Psoas muscle (tissue), 8 donors: ENCODE data around the gene RAPGEF5. TPM values are rescaled to one million over a fixed set of nuclear protein-coding genes. Genes with fewer than 3 reads are reported as not detected.

ENCODE experiments used
- ATAC-seq, 4 donors: fragments of 200-7000 bp; cut with Tn5 transposase; one replicate each; pipeline ENCODE4 v1.9.1; 2020; ENCODE audit warnings: moderate library complexity in 3 of 4, mild to moderate bottlenecking in 2 of 4
- DNase-seq, 2 donors: peaks; one replicate each; pipeline ENCODE4 v3.0.0-alpha.2; 2020
- H3K27ac ChIP-seq: fragments of 200-600 bp; one replicate; pipeline ENCODE4 v1.8.0; 2022
- H3K27me3 ChIP-seq, 3 donors: fragments of 200-600 bp in 1 of 3; one replicate each; pipeline versions ENCODE4 v1.6.1 to v1.8.0; 2013 to 2022; ENCODE audit warnings: low read length in 2 of 3, mild to moderate bottlenecking in 2 of 3, moderate library complexity in 1 of 3; ENCODE audit not compliant: insufficient read depth in 3 of 3
- H3K36me3 ChIP-seq, 2 donors: fragments of 200-600 bp in 1 of 2; one replicate each; pipeline versions ENCODE4 v1.6.1 to v1.8.0; 2013 to 2022; ENCODE audit warnings: low read depth in 1 of 2, mild to moderate bottlenecking in 1 of 2, moderate library complexity in 1 of 2; ENCODE audit not compliant: insufficient read depth in 1 of 2
- H3K4me1 ChIP-seq: fragments of 200-600 bp; one replicate; pipeline ENCODE4 v1.8.0; 2022
- H3K4me3 ChIP-seq: fragments of 200-600 bp; one replicate; pipeline ENCODE4 v1.8.0; 2022; ENCODE audit warnings: mild to moderate bottlenecking
- H3K9me3 ChIP-seq: fragments of 200-600 bp; one replicate; pipeline ENCODE4 v1.8.0; 2022
- WGBS, 3 donors: extraction: QIAGEN DNeasy Blood & Tissue Kit; methylation state at CpG; one replicate each; pipeline versions ENCODE4 v1.1.6 to v1.1.7; 2013; 5-methylcytosine and 5-hydroxymethylcytosine counted together
- intact Hi-C, 2 donors: fragments of 100-400 bp; cut with DNase I; formaldehyde crosslinking; loops; one replicate each; pipeline versions ENCODE4 v1.11.0 to v1.14.2; 2022
- polyA plus RNA-seq, 3 donors: library from polyadenylated mRNA; stranded (reverse); fragments of 200-250 nt; gene quantifications; one replicate each; pipeline ENCODE4 v1.2.3, GENCODE V29; 2013
- total RNA-seq, 4 donors: library from RNA; stranded (reverse); fragmentation: NEBNext Ultra II Directional in 2 of 4; extraction: Animal tissue kit (Norgen Biotek cat#: 25700) in 2 of 4; gene quantifications; one replicate each; pipeline versions ENCODE4 v1.2.1 to v1.2.4, GENCODE V29; 2021 to 2023
- TF ChIP-seq, protein P1 (sequence below): fragments of 200-600 bp; IDR thresholded peaks from one replicate; pipeline ENCODE4 v1.8.0; 2022; ENCODE audit warnings: antibody characterized with exemption
- donor health status: healthy with polysubstance abuse.
- donor health status: DM: no; HTN: no; CAD: no; lungs with moderate emphysema.
- donor health status: Bipolar disorder and iron deficiency.
- donor health status: healthy.
- donor health status: DM: yes; HTN: yes; CAD: no.
- donor health status: DM: no; HTN: no; CAD: no.
- donor health status: DM: no; HTN: no; CAD: no.
- donor health status: DM: yes; HTN: yes; CAD: no.

RAPGEF5 gene
- total and polyA plus RNA-seq, 7 donors, result 2.6 to 10.8 (median 5.5) TPM

DNA sequence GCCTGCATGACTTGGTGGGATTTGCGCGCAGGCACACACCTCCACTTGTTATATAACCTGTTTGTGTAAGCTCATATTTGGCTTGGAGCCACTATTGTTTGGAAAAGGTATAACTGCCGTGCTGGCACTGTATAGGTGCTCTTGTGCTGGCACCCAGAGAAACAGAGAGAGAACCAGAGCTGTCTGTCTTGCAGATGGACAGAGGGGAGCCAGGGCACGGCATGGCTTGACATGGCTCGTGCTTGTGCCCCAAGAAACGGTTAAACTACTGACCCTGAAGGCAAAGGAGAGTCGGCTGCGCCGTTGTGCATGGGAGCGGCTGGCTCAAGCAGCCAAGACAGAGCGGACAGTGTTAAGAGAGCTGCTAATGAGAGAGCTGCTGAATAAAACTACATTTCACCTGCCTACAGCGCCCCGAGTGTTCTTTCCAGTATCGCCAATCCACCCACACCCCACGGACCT is 23.2 kb downstream of the RAPGEF5 start:
- TF ChIP-seq, protein P1, sequence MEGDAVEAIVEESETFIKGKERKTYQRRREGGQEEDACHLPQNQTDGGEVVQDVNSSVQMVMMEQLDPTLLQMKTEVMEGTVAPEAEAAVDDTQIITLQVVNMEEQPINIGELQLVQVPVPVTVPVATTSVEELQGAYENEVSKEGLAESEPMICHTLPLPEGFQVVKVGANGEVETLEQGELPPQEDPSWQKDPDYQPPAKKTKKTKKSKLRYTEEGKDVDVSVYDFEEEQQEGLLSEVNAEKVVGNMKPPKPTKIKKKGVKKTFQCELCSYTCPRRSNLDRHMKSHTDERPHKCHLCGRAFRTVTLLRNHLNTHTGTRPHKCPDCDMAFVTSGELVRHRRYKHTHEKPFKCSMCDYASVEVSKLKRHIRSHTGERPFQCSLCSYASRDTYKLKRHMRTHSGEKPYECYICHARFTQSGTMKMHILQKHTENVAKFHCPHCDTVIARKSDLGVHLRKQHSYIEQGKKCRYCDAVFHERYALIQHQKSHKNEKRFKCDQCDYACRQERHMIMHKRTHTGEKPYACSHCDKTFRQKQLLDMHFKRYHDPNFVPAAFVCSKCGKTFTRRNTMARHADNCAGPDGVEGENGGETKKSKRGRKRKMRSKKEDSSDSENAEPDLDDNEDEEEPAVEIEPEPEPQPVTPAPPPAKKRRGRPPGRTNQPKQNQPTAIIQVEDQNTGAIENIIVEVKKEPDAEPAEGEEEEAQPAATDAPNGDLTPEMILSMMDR, result no peak
- ATAC-seq, result no peak
- no peak for DNase-seq
- Histone ChIP-seq H3K27me3 (no peaks in the 10 kb centered on the region), H3K4me1 (no peaks in the 10 kb centered on the region), H3K36me3 (no peaks in the 10 kb centered on the region), H3K27ac (no peak overlapping the region), H3K4me3 (no peak overlapping the region), H3K9me3 (no peaks in the 10 kb centered on the region)
- intact Hi-C loops, result no loop called here
- WGBS, 3 donors, result 66 to 68% (median 68%) methylated on average over 15 of the region's 15 CpGs

DNA sequence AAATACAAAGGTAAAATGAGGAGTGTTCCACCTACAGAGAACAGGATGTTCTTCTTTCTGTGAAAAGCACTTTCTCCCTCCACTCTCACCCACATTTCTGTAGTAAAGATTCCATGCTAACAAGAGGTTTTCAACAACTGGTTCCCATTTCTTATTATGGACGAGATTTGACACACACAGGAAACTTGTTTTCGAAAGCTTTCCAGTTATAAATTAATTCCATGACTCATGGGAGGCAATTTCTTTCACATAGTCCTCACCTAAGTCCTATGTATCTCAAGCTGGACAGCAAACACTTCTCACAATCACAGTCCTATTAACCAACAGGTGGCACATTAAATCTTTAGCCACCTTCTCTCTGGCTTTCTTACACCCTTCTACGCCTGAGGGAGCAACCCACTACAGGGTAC is 24.5 kb downstream of the RAPGEF5 start:
- Histone ChIP-seq H3K27me3 (no peaks in the 10 kb centered on the region), H3K27ac (no peak overlapping the region), H3K4me1 (no peaks in the 10 kb centered on the region), H3K4me3 (no peak overlapping the region), H3K9me3 (no peaks in the 10 kb centered on the region), H3K36me3 (no peaks in the 10 kb centered on the region)
- ATAC-seq (no peak), DNase-seq (no peak)
- intact Hi-C loops, result no loop called here
- WGBS, 3 donors, result 62 to 63% (median 63%) methylated on average over 3 of the region's 3 CpGs
- TF ChIP-seq, protein P1, result no peak

DNA sequence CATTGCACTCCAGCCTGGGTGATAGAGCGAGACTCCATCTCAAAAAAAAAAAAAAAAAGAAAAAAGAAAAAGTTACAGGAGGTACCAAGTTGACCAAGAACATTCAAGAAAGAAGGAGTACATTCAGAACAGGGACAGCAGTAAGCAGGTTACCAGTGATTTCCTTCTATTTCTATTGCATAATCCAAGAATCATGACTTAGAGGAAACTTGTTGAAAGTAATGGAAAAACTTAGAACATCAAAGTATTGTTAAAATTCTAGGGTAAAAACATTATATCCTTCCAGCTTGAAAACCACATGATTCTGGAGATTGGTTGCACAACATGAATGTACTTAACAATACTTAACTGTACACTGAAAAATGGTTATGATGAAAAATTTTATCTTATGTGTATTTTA is 25.2 kb downstream of the RAPGEF5 start:
- no peak overlapping the region for H3K4me3 ChIP-seq
- no peak for ATAC-seq

DNA sequence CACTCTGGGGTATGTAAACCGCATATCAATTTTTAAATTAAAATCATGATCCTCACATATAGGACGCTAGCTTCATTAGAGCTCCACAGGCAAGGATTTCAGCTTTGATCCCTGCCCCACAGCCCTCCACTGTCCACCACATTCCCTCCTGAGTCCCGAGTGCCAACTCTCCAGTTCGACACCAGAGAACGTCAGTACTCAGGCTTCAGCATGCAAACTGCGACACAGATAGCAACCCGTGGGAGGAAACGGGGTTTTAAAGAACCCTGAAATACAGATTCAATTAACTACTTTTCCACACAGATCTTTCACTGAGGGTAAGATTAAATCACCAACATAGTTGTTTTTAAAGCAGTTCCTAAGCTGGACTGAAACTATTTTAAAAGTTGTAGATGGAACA is 26.1 kb downstream of the RAPGEF5 start:
- WGBS, 3 donors, result 85 to 93% (median 85%) methylated on average over 8 of the region's 8 CpGs
- no peak for ATAC-seq
- Histone ChIP-seq H3K36me3 (no peaks in the 10 kb centered on the region), H3K27ac (no peak overlapping the region), H3K27me3 (no peaks in the 10 kb centered on the region), H3K4me3 (no peak overlapping the region), H3K4me1 (no peaks in the 10 kb centered on the region), H3K9me3 (no peaks in the 10 kb centered on the region)
- intact Hi-C loops, result no loop called here
- DNase-seq, result no peak
- TF ChIP-seq, protein P1, result no peak

More for the DNA sequence above, 25.2 kb downstream of the RAPGEF5 start:
- WGBS, 3 donors, result 83 to 100% methylated on average over 1 of the region's 1 CpG; no CpG with 5 or more reads in 1 of the 3 donors
- DNase-seq, result no peak
- no peak overlapping the region for H3K27ac ChIP-seq
- TF ChIP-seq, protein P1, result no peak
- H3K36me3 ChIP-seq, result no peaks in the 10 kb centered on the region
- H3K27me3 ChIP-seq, result no peaks in the 10 kb centered on the region
- no peaks in the 10 kb centered on the region for H3K4me1 ChIP-seq
- no peaks in the 10 kb centered on the region for H3K9me3 ChIP-seq
- intact Hi-C loops, result no loop called here

DNA sequence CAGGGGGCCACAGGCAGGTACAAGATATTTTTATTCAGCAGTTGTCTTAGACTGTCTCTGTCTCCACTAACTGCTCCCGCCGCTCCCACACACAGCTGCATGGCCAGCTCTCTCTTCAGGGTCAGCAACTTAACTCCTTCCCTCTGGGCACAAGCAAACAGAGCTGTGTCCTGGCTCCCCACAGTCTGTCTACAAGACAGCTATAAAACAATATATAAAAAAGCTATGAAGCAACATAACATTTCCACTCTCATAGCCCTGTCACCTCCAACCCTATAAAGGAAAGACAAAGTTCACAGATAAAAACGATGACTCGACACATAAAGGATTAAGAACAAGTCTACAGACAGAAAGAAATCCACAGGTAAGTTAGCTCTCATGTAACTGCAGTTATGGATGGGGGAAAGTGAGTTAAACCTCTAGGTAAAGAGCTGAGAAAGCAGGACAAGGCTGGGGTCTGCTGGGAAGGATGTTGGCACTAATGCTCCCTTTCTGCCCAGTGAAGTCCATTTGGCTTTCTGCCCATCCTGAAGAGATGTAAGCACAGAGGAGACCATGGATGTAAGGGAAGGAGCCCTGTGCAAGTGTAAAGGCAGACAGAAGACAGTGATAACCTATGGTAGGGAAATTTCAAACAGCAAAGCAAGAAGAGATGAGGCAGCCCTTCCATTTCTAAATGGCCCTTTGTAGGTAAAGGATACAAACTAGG is 27.0 kb downstream of the RAPGEF5 start:
- no peak for DNase-seq
- H3K27me3 ChIP-seq, result no peaks in the 10 kb centered on the region
- WGBS, 3 donors, result 57 to 64% (median 62%) methylated on average over 4 of the region's 4 CpGs
- H3K36me3 ChIP-seq, result no peaks in the 10 kb centered on the region
- H3K4me3 ChIP-seq, result no peak overlapping the region
- ATAC-seq, result no peak
- TF ChIP-seq, protein P1, result no peak
- no peaks in the 10 kb centered on the region for H3K4me1 ChIP-seq
- intact Hi-C loops, result no loop called here
- H3K27ac ChIP-seq, result no peak overlapping the region
- H3K9me3 ChIP-seq, result no peaks in the 10 kb centered on the region
